GM12878 (cell line): Measurements from ENCODE around the gene THADA. TPM values are rescaled to one million over a fixed set of nuclear protein-coding genes. Genes with fewer than 3 reads are reported as not detected.

Experiments
- ATAC-seq: fragments of 200-7000 bp; cut with Tn5 transposase; 3 replicates; pipeline ENCODE4 v1.9.1; 2020; ENCODE audit warnings: mild to moderate bottlenecking, moderate library complexity
- BruUV-seq: library from RNA; stranded (reverse); fragments of 400-500 nt; replicated peaks from 2 replicates; lab custom pipeline; 2021; lab: Mats Ljungman, UMichigan
- CTCF ChIA-PET: fragments of 300-600 bp; sonication (Branson Sonifier 250); formaldehyde crosslinking; extraction: SDS; loops from one replicate; lab custom pipeline; 2021; ENCODE audit warnings: inconsistent platforms; lab: Yijun Ruan, JAX
- POLR2A ChIA-PET: fragments of 350-600 bp; formaldehyde crosslinking; extraction: SDS; loops from one replicate; lab custom pipeline; 2021; ENCODE audit warnings: inconsistent platforms; lab: Charles Lee
- RAD21 ChIA-PET: fragments of 300-600 bp; sonication (Branson Sonifier 250); formaldehyde crosslinking; loops from one replicate; lab custom pipeline; 2023; ENCODE audit warnings: antibody characterized with exemption; ENCODE audit not compliant: unreplicated experiment; lab: Charles Lee
- SMC1A ChIA-PET: fragments of 300-600 bp; sonication (Branson Sonifier 250); formaldehyde crosslinking; loops from one replicate; lab custom pipeline; 2023; ENCODE audit not compliant: unreplicated experiment, uncharacterized antibody; lab: Charles Lee
- DNase-seq: peaks from one replicate; pipeline ENCODE4 v3.0.0-alpha.2; 2011; ENCODE audit warnings: low read depth, low spot score
- FAIRE-seq: peaks from 3 replicates; lab custom pipeline; 2011; peaks lifted over from hg19 to GRCh38; lab: Jason Lieb, UNC
- H2AFZ ChIP-seq: 2 replicates; pipeline ENCODE4 v1.6.0; 2011; ENCODE audit warnings: low read depth, low read length, control low read depth; ENCODE audit not compliant: control insufficient read depth
- H3K27ac ChIP-seq: 2 replicates; pipeline ENCODE4 v1.5.1; 2011; ENCODE audit warnings: control low read depth; ENCODE audit not compliant: control insufficient read depth, insufficient read depth
- H3K27me3 ChIP-seq, 2 experiments: replicated peaks in 1 of 2; 2 replicates each; pipeline versions ENCODE4 v1.6.0 to v1.6.1; 2011; ENCODE audit warnings: low read length in 1 of 2; ENCODE audit not compliant: control insufficient read depth in 2 of 2, insufficient read depth in 2 of 2
- H3K36me3 ChIP-seq, 2 experiments: 2 replicates each; pipeline ENCODE4 v1.5.1; 2011; ENCODE audit warnings: low read length in 1 of 2; ENCODE audit not compliant: control insufficient read depth in 2 of 2, insufficient read depth in 2 of 2
- H3K4me1 ChIP-seq: 2 replicates; pipeline ENCODE4 v1.6.1; 2011; ENCODE audit warnings: mild to moderate bottlenecking, low read length, moderate library complexity, mixed read lengths; ENCODE audit not compliant: control insufficient read depth, insufficient read depth
- H3K4me2 ChIP-seq: 2 replicates; pipeline ENCODE4 v1.6.0; 2011; ENCODE audit warnings: control low read depth; ENCODE audit not compliant: control insufficient read depth, insufficient read depth
- H3K4me3 ChIP-seq: fragments of 200-600 bp; sonication (generic); 2 replicates; pipeline ENCODE4 v1.5.1; 2016
- H3K79me2 ChIP-seq: 2 replicates; pipeline ENCODE4 v1.6.0; 2011; ENCODE audit warnings: low read length; ENCODE audit not compliant: control insufficient read depth, insufficient read depth
- H3K9ac ChIP-seq: 2 replicates; pipeline ENCODE4 v1.8.0; 2011; ENCODE audit warnings: low read length, control low read depth, mixed read lengths; ENCODE audit not compliant: control insufficient read depth, insufficient read depth
- H3K9me3 ChIP-seq: replicated peaks from 3 replicates; pipeline ENCODE4 v1.5.1; 2011; ENCODE audit warnings: mild to moderate bottlenecking, low read length; ENCODE audit not compliant: control insufficient read depth, insufficient read depth
- H4K20me1 ChIP-seq: 2 replicates; pipeline ENCODE4 v1.6.0; 2011; ENCODE audit not compliant: control insufficient read depth, insufficient read depth
- ATF7 ChIP-seq: fragments of 450-650 bp; IDR thresholded peaks from 2 replicates; pipeline ENCODE4 v1.6.1; 2016; ENCODE audit warnings: low read depth, mild to moderate bottlenecking
- BCLAF1 ChIP-seq: fragments of 450-650 bp; IDR thresholded peaks from 2 replicates; pipeline ENCODE4 v1.6.1; 2017; ENCODE audit warnings: antibody characterized with exemption, mild to moderate bottlenecking, moderate library complexity
- EED ChIP-seq: sonication (generic); IDR thresholded peaks from 2 replicates; pipeline ENCODE4 v1.6.1; 2016; ENCODE audit warnings: antibody characterized with exemption, low read depth
- ELK1 ChIP-seq: IDR thresholded peaks from 2 replicates; pipeline ENCODE4 v1.6.1; 2012; ENCODE audit warnings: low read depth, low read length, improper control_type of control experiment
- GABPA ChIP-seq: IDR thresholded peaks from 2 replicates; pipeline ENCODE4 v1.6.1; 2014; ENCODE audit warnings: antibody characterized with exemption, low read depth, mild to moderate bottlenecking, inconsistent platforms
- GATAD2B ChIP-seq: fragments of 450-650 bp; conservative IDR thresholded peaks from 2 replicates; pipeline ENCODE4 v1.6.1; 2017; ENCODE audit warnings: low read depth, mild to moderate bottlenecking, moderate library complexity
- HCFC1 ChIP-seq: fragments of 150-350 bp; IDR thresholded peaks from 2 replicates; pipeline ENCODE4 v1.6.1; 2014; ENCODE audit warnings: low read length
- HDGF ChIP-seq: fragments of 450-650 bp; IDR thresholded peaks from 2 replicates; pipeline ENCODE4 v1.6.1; 2016; ENCODE audit warnings: antibody characterized with exemption
- IKZF1 ChIP-seq: fragments of 450-650 bp; conservative IDR thresholded peaks from 2 replicates; pipeline ENCODE4 v1.6.1; 2017; ENCODE audit warnings: antibody characterized with exemption, mild to moderate bottlenecking
- MAX ChIP-seq: IDR thresholded peaks from 2 replicates; pipeline ENCODE4 v1.6.1; 2012; ENCODE audit warnings: low read depth, low read length, improper control_type of control experiment
- MEF2B ChIP-seq: fragments of 450-650 bp; IDR thresholded peaks from 2 replicates; pipeline ENCODE4 v1.6.1; 2018; ENCODE audit warnings: mild to moderate bottlenecking, moderate library complexity; ENCODE audit not compliant: partially characterized antibody, poor library complexity, severe bottlenecking
- NFYA ChIP-seq: IDR thresholded peaks from 2 replicates; pipeline ENCODE4 v1.6.1; 2011; ENCODE audit warnings: low read depth, mild to moderate bottlenecking, low read length, improper control_type of control experiment, borderline replicate concordance
- NR2F1 ChIP-seq: fragments of 450-650 bp; conservative IDR thresholded peaks from 2 replicates; pipeline ENCODE4 v1.6.1; 2017; ENCODE audit warnings: mild to moderate bottlenecking
- SREBF2 ChIP-seq: IDR thresholded peaks from 2 replicates; pipeline ENCODE4 v1.6.1; 2012; ENCODE audit warnings: mild to moderate bottlenecking, low read length
- SUPT20H ChIP-seq: IDR thresholded peaks from 2 replicates; pipeline ENCODE4 v1.6.1; 2011; ENCODE audit warnings: low read depth, mild to moderate bottlenecking, low read length, moderate library complexity, borderline replicate concordance; ENCODE audit not compliant: control insufficient read depth
- USF2 ChIP-seq: IDR thresholded peaks from 2 replicates; pipeline ENCODE4 v1.6.1; 2011; ENCODE audit warnings: low read depth, low read length, improper control_type of control experiment, borderline replicate concordance
- WRNIP1 ChIP-seq: IDR thresholded peaks from 2 replicates; pipeline ENCODE4 v1.6.1; 2011; ENCODE audit warnings: low read depth, low read length, improper control_type of control experiment, borderline replicate concordance
- ZNF207 ChIP-seq: fragments of 450-650 bp; IDR thresholded peaks from 2 replicates; pipeline ENCODE4 v1.6.1; 2014; ENCODE audit warnings: antibody characterized with exemption, mild to moderate bottlenecking, borderline replicate concordance
- WGBS: methylation state at CpG from one replicate; pipeline ENCODE4 v1.1.6; 2016; ENCODE audit warnings: low lambda C conversion rate; ENCODE audit not compliant: insufficient replicate concordance, insufficient coverage; ENCODE audit errors: missing lambda C conversion rate; 5-methylcytosine and 5-hydroxymethylcytosine counted together
- in situ Hi-C: fragments of 300-500 bp; cut with MboI; formaldehyde crosslinking; loops from 9 replicates; pipeline ENCODE4 v1.14.3; 2018; ENCODE audit warnings: mixed read lengths
- intact Hi-C: fragments of 100-400 bp; cut with micrococcal nuclease; formaldehyde crosslinking; loops from one replicate; pipeline ENCODE4 v1.14.2; 2022; ENCODE audit not compliant: unreplicated experiment
- polyA plus RNA-seq, 11 experiments: library from polyadenylated mRNA; depleted of rRNA in 4 of 11; unstranded in 6 of 11; stranded (reverse) in 5 of 11; fragments of >200 nt; fragmentation: Nextera tagmentation in 4 of 11; fragmentation: Illumina TruSeq in 1 of 11; extraction: Ambion mirVana in 4 of 11; extraction: Trizol in 1 of 11; gene quantifications; 1 replicate in 1 of 11; 2 replicates in 10 of 11; pipeline versions ENCODE4 v1.2.1 to v1.2.3, GENCODE V29; 2011 to 2016; ENCODE audit warnings: inconsistent platforms in 2 of 11, missing spikeins in 2 of 11, low read depth in 1 of 11
- total RNA-seq, 4 experiments: library from RNA; depleted of rRNA in 3 of 4; stranded (reverse); fragments of >200 nt in 3 of 4; fragmentation: Illumina TruSeq in 1 of 4; extraction: Trizol in 1 of 4; gene quantifications; 2 replicates each; pipeline versions ENCODE4 v1.2.1 to v1.2.3, GENCODE V29; 2013 to 2021

The THADA gene
- total and polyA plus RNA-seq, 10 of the 15 experiments (the other 5 are each of a cell fraction or from before 2014, with no cell fraction given), result 14.6 to 33.2 (median 23.2) TPM

- TF ChIP-seq IKZF1, result no peak
- no peak for TF ChIP-seq HDGF
Measured at GRCh38 chr2:43539436-43539835, 56.4 kb downstream of the THADA start (continued).

- CTCF ChIA-PET, result interaction anchor here (0.7 to 6.7 kb wide), 10 partner anchors 9 to 679 kb away, joined by 3 to 60 read pairs (median 4); no protein-coding TSS in a partner anchor
- FAIRE-seq (no peak), ATAC-seq (no peak), DNase-seq (no peak)
- no peaks in the 10 kb centered on the region for H3K27me3 ChIP-seq
- H3K27ac ChIP-seq, result no peak overlapping the region
- SMC1A ChIA-PET, result interaction anchor here (0.5 to 6.7 kb wide), 11 partner anchors 9 to 590 kb away, joined by 3 to 47 read pairs (median 5); no protein-coding TSS in a partner anchor
- H4K20me1 ChIP-seq, result no peaks in the 10 kb centered on the region
- H3K4me1 ChIP-seq, result no peaks in the 10 kb centered on the region
- in situ Hi-C loops (no loop called here), intact Hi-C loops (no loop called here)
- no peaks in the 10 kb centered on the region; a peak in 1 of 4 replicates for H3K36me3 ChIP-seq
- RAD21 ChIA-PET, result interaction anchor here (0.8 to 3.4 kb wide), 9 partner anchors 15 to 743 kb away, joined by 3 to 21 read pairs (median 3); partner anchors contain the start of gene THADA
- H3K9ac ChIP-seq, result no peak overlapping the region
- no peaks in the 10 kb centered on the region for H3K9me3 ChIP-seq
- no peak overlapping the region for H3K4me3 ChIP-seq
- BruUV-seq, result no TSS peak
- no peaks in the 10 kb centered on the region for H3K79me2 ChIP-seq
- POLR2A ChIA-PET, result interaction anchor here (1.5 kb wide), 1 partner anchor 16 kb away, joined by 3 read pairs; no protein-coding TSS in a partner anchor
- H2AFZ ChIP-seq, result no peak overlapping the region
- WGBS, result 47% methylated on average over 1 of the region's 1 CpG
- H3K4me2 ChIP-seq, result no peak overlapping the region
- TF ChIP-seq ELK1 (no peak), NR2F1 (no peak), SREBF2 (no peak), ZNF207 (no peak), BCLAF1 (no peak), USF2 (no peak), SUPT20H (no peak), NFYA (no peak), MEF2B (no peak), WRNIP1 (no peak), GATAD2B (no peak), HCFC1 (no peak), MAX (no peak), ATF7 (no peak), EED (no peak), GABPA (no peak)
Measured at GRCh38 chr2:43538034-43538670, 57.7 kb downstream of the THADA start.
